NCI-H526 treated with DMSO at 0.1 percent for 48 hours (cell line): ENCODE data around the gene ACOT7.

ENCODE experiments used
- DNase-seq: peaks from one replicate; lab custom pipeline; 2025; lab: John Stamatoyannopoulos, UW

Gene ACOT7

GRCh38 chr1:6271554-6271953 is 122.0 kb downstream of the ACOT7 start:
- DNase-seq, result peak; percentile 46

- DNase-seq, result no peak
Measured at GRCh38 chr1:6271006-6271405, 122.6 kb downstream of the ACOT7 start.

GRCh38 chr1:6270401-6270800 is 123.2 kb downstream of the ACOT7 start:
- DNase-seq, result no peak

GRCh38 chr1:6269720-6270400 is 123.7 kb downstream of the ACOT7 start:
- peak; percentile 81 for DNase-seq

- DNase-seq, result no peak
Measured at GRCh38 chr1:6269296-6269695, 124.3 kb downstream of the ACOT7 start.

GRCh38 chr1:6268415-6268814 is 125.2 kb downstream of the ACOT7 start:
- DNase-seq, result no peak

DNA sequence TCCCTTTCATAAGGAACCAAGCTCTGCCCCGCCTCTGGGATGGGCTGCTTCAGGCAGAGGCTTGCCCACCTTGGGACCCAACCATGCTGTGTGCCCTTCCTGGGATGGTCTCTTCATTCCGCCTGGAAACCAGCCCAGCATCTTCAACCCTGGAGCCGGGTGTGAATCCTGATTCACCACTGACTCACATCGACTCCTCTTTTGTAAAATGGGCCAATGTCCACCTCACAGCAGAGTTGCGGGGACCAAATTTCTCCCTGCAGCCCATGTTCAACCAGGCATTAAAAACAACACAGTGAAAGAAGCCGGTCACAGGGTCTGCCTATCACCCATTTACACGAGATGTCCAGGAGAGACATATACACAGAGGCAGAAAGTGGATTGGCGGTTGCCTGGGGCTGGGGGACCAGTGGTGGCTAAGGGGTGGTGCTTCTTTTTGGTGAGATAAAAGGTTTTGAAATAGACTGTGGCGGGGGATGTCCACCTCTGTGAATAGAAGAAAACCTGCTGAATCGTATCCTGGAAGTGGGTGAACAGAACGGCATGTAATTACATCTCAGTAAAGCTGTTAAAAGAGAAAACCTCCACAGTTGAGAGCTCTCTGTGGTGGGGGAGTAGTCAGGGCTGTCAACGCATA is 125.8 kb downstream of the ACOT7 start:
- no peak for DNase-seq

DNA sequence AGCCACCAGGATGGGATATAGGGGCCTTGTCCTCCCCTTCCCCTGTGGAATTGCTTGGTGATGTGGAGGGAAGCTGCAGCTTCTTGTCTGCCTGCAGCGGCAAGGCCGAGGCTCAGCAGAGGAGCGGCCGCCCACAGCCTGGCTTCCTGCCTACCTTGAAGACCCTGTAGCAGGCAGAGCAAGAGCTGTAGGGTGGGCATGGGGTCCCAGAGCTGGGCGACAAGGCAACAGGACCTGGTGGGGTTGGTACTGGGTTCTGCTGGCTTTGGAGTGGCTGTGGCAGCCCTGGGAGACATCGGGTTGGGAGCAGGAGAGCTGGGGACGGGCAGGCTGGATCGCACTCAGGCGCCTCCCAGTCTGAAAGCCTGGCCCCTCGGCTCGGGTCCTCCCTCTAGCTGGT is 126.9 kb downstream of the ACOT7 start:
- no peak for DNase-seq

DNA sequence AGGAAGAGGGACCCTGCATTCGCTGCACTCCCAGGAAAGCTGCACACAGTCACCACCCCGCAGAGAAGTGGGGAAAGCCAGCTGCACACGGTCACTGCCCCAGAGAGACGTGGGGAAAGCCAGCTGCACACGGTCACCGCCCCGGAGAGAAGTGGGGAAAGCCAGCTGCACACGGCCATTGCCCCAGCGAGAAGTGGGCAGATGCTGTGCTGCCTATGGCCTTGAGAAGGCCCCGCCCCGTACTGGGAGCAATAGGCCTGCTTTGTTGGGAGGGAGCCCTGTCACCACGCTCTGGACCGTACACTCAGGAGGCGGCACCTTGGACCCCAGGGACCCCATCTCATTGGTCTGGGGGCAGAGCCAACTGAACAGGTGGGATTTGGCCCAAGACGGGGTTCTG is 128.4 kb downstream of the ACOT7 start:
- DNase-seq, result no peak

- DNase-seq, result no peak
Measured at GRCh38 chr1:6263716-6264115, 129.9 kb downstream of the ACOT7 start.

GRCh38 chr1:6262555-6263420 is 130.8 kb downstream of the ACOT7 start:
- no peak for DNase-seq

- no peak for DNase-seq
Measured at GRCh38 chr1:6261615-6261995, 132.0 kb downstream of the ACOT7 start.

- peak; percentile 13 for DNase-seq
Measured at GRCh38 chr1:6260961-6261614, 132.5 kb downstream of the ACOT7 start, which contains the start of gene GPR153. Gene GPR153 (minus strand): TSS chr1:6261098. CDS start chr1:6254905, 6,193 bp downstream.

GRCh38 chr1:6260433-6260934 is 133.1 kb downstream of the ACOT7 start:
- DNase-seq, result no peak

- peak; percentile 30 for DNase-seq
Measured at GRCh38 chr1:6259491-6260362, 133.8 kb downstream of the ACOT7 start.

DNA sequence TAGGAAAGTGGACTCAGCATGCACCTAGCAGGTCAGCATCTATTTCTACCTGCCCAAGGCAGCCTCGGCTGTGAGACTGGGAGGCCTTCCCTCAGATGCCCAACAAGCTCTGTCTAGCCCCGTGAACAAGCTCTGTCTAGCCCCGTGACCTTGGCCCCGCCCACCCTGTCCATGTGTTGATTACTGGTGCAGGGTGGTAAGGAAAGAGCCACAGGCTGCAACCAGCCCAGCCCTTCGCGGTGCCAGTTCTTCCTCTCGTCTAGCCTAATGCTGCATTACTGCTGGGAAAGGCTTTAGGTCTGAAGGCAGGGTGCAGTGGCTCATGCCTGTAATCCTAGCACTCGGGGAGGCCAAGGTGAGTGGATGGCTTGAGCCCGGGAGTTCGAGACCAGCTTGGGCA is 134.9 kb downstream of the ACOT7 start:
- DNase-seq, result no peak

- no peak for DNase-seq
Measured at GRCh38 chr1:6257541-6258069, 136.0 kb downstream of the ACOT7 start.

DNA sequence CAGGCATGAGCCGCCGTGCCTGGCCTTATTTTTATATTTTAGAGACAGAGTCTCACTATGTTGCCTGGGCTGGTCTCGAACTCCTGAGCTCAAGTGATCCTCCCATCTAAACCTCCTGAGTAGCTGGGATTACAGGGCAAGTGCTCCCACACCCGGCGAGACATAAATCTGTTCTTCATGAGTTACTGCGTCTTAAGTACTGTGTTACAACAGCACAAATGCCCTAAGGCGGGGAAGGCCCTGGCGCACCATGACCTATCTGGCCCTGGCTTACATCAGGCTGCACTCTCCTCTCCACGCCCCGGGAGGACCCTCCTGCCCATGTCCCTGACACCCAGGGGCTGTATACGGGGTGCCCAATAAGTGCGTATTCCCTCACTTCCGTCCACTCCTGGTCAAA is 136.9 kb downstream of the ACOT7 start:
- DNase-seq, result no peak

DNA sequence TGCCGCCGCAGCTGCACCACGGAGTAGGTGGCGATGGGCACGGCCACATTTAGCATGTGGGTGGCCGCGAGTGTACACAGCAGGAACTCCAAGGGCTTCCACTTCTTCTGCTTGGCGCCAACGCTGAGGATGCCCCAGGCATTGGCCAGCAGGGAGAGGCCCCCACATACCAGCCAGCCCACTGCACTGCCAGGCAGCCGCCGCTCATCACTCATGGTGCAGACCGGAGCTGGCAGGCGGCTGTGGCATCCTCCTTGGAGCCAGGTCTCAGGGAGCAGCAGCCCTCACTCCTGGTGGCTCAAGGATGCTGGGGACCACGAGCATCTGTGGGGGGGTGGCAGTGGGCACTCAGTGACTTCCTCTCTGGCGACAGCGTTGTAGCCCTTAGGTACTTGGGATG is 138.9 kb downstream of the ACOT7 start:
- DNase-seq, result no peak

DNA sequence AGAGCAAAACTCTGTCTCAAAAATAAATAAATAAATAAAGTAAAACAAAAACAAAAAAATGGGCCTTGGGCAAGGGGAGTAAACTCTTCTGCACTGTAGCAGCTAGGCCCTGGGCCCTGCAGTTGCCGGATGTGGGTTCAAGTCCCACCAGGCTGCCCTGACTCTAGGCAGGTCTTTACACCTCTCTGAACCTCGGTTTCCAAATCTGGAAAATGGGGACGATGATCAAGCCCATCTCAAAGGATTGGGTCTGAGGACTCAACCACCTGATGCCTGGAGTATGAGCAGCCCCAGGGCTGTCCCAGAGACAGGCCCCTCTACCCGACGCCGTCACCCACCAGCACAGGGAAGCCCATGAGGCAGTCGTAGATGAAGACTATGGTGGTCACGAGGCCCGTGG is 140.2 kb downstream of the ACOT7 start:
- no peak for DNase-seq

GRCh38 chr1:6252374-6252710 is 141.2 kb downstream of the ACOT7 start:
- DNase-seq, result no peak
